ENCODE results near the gene TMEM203.

Gene TMEM203

GRCh38 chr9:137230705-137231371 is 25.4 kb upstream of the TMEM203 start, which contains the start of gene SLC34A3:
Gene SLC34A3, plus strand, starts transcription at chr9:137230901. Its CDS starts 802 bp downstream, at chr9:137231703.
- DNase-seq (ENCODE audit: low read depth in 2 of 2), result no peak

GRCh38 chr9:137229903-137230704 is 24.7 kb upstream of the TMEM203 start:
- no peak for DNase-seq (ENCODE audit: low read depth in 2 of 2)

- DNase-seq (ENCODE audit: low read depth in 2 of 2), result no peak
Observed at GRCh38 chr9:137228968-137229896, 23.8 kb upstream of the TMEM203 start.

DNA sequence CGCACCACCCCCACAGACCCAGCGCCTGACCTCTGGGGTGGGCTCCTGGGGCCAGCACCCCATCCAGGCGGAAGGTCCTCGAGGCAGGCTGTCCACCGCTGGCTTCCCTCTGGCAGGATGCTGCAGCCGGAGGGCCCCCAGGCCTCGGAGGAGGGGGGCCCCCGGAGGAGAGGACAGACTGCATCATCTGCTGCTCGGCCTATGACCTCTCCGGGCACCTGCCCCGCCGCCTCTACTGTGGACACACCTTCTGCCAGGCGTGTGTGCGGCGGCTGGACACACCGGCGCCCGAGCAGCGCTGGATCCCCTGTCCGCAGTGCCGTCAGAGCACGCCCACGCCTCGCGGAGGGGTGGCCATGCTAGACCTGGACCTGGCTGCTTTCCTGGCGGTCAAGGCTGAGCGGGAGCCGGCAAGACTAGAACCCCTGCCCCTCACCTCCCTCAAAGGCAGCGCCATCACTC is 23.1 kb upstream of the TMEM203 start:
- no peak for DNase-seq (ENCODE audit: low read depth in 2 of 2)

DNA sequence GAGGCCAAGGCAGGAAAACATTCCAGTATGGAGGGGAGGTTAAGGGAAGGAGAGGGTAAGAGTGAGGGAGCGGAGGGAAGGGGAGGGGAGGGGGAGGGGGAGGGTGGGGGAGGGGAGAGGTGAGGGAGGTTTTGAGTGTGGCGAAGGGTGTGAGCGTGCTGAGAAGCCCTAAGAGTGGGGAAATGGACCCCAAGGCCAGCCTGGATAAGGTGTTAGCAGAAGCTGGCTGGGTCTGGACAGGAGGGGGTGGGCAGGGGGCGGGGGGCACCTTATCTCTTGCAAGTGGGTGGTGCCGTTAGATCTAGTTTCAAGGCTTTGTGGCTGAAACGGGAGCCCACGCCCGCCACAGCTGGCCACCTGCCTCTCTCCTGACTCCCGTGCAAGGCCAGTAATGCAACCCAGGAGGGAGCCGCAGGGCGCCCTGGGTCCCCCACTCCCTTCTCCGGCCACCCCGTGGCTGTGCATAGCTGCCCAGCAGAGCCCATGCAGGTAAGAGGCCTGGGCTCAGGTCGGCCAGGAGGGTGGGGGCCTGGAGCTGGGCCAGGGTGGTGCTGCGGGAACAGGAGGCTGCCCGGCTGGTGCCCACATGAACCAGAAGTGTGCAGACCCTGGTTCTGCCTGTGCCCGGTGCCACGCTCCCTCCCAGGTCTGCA is 22.5 kb upstream of the TMEM203 start:
- DNase-seq (ENCODE audit: low read depth in 2 of 2), result no peak

DNA sequence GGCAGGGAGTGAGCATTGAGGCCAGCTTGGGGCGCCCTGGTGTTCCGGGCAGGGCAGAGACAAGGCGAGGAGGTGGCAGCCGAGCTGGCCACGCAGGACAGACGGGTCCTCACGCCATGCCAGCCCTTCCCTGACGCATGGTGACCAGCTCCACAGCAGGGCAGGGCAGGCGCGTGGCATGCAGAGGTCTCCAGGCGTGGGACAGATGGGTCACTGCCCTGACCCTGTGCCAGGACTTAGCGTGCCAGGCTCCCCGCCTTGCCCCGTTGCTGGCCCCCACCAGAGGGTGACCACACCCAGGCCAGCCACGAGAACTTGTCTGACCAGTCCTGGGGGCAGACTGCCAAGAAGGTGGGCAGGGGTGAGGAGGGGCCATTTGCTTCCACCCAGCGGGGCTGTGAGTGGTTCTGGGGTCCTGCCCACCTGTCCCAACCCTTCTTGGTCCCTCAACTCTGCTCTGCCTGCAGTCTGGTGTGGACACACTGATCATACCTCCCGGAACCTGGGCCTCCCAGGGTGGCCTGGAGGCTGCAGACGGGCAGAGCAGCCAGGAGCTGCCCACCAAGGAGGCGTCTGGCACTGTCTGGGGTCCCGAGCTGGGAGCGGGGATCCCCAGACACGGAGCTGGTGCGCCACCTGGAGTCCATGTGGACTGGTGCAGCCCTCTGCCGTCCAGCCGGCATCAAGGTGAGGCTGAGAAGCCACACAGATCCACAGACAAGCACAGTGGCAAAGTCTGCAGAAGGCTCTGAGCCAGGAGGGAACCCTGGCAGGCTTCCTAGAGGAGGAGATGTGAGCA is 21.8 kb upstream of the TMEM203 start, which contains the start of gene RNF224:
Gene RNF224, plus strand, starts transcription at position 449 of the 799 bp plus-strand sequence. CDS start 834 bp downstream, outside the sequence.
- DNase-seq (ENCODE audit: low read depth in 2 of 2), result peak; percentile 73 to 77

DNA sequence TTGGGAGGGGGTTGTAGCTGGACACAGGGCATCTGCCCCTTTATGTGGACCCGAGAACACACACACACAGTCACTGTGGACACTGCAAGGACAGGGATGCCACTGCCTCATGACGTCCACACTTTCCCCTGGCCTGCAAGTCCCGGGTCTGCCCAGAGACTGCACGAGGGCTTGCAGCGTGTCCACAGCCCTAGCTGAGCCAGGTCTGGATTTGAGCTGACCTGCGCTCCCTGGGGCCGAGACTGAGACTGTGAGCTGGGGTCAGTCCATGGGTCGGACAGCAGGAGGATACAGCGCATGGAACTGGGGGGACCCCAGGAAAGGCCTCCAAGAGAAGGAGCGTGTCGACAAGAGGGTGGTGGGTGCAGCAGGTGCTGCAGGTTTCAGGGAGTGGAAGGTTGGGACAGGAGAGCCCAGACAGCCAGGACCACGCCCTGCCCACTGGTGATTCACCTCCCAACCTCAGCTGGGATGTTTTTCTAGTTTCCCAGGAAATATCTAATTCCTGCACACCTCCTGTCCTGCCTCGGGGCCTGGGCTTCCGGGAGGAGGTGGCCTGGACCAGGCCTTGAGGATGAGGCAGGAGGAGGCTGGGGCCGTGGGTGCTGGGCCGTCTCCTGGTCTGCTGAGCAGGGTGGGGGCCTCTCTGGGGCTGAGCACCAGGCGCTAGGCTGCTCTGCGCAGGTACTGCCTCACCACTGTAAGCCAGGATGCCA is 21.0 kb upstream of the TMEM203 start:
- DNase-seq (ENCODE audit: low read depth in 2 of 2), result no peak

- no peak for DNase-seq (ENCODE audit: low read depth in 2 of 2)
Observed at GRCh38 chr9:137225699-137226331, 20.4 kb upstream of the TMEM203 start.

GRCh38 chr9:137224830-137225694 is 19.6 kb upstream of the TMEM203 start, which contains the start of gene CYSRT1:
Gene CYSRT1, plus strand, starts transcription at chr9:137225174. Its CDS starts 448 bp downstream, at chr9:137225622.
- no peak for DNase-seq (ENCODE audit: low read depth in 2 of 2)

- peak; percentile 98 to 99 for DNase-seq (ENCODE audit: low read depth in 2 of 2)
Observed at GRCh38 chr9:137223078-137223970, 17.9 kb upstream of the TMEM203 start.

GRCh38 chr9:137222190-137223077 is 17.0 kb upstream of the TMEM203 start, which contains the start of gene RNF208:
Gene RNF208, minus strand, starts transcription at chr9:137222240. Its CDS starts 1,028 bp downstream, at chr9:137221212.
- DNase-seq (ENCODE audit: low read depth in 2 of 2), result no peak

- DNase-seq (ENCODE audit: low read depth in 2 of 2), result no peak
Observed at GRCh38 chr9:137221506-137222111, 16.2 kb upstream of the TMEM203 start.

GRCh38 chr9:137221095-137221505 is 15.7 kb upstream of the TMEM203 start:
- DNase-seq (ENCODE audit: low read depth in 2 of 2), result no peak

GRCh38 chr9:137220317-137221094 is 15.1 kb upstream of the TMEM203 start:
- no peak for DNase-seq (ENCODE audit: low read depth in 2 of 2)
